Mesenchymal stem cell (in vitro differentiated cells and primary cell): Measurements from ENCODE around the gene KBTBD6. TPM values are rescaled to one million over a fixed set of nuclear protein-coding genes. Genes with fewer than 3 reads are reported as not detected.
A peak's percentile ranks its signal among the peaks of the same experiment; 100 is the strongest.

ENCODE experiments used
- DNase-seq: peaks from one replicate; pipeline ENCODE4 v3.0.0-alpha.2; 2013
- H2AFZ ChIP-seq: one replicate; pipeline ENCODE4 v1.6.1; 2013; ENCODE audit warnings: low read depth, mild to moderate bottlenecking, control low read depth, inconsistent platforms, low read length, moderate library complexity
- H2AK5ac ChIP-seq: 2 replicates; pipeline ENCODE4 v1.6.1; 2013; ENCODE audit warnings: low read length, moderate library complexity, mild to moderate bottlenecking, inconsistent platforms; ENCODE audit not compliant: severe bottlenecking
- H2BK120ac ChIP-seq: one replicate; pipeline ENCODE4 v1.6.1; 2013; ENCODE audit warnings: low read depth, mild to moderate bottlenecking, inconsistent platforms, low read length, moderate library complexity
- H2BK12ac ChIP-seq, 2 experiments: one replicate each; pipeline ENCODE4 v1.6.1; 2013; ENCODE audit warnings: inconsistent platforms in 2 of 2, low read length in 2 of 2, mild to moderate bottlenecking in 2 of 2, moderate library complexity in 2 of 2, control low read depth in 1 of 2
- H2BK15ac ChIP-seq: one replicate; pipeline ENCODE4 v1.6.1; 2013; ENCODE audit warnings: mild to moderate bottlenecking, low read depth, inconsistent platforms; ENCODE audit not compliant: poor library complexity, severe bottlenecking
- H2BK5ac ChIP-seq: 2 replicates; pipeline ENCODE4 v1.6.1; 2013; ENCODE audit warnings: low read depth, mild to moderate bottlenecking, low read length, control low read depth, inconsistent platforms; ENCODE audit not compliant: poor library complexity, severe bottlenecking
- H3K14ac ChIP-seq, 2 experiments: one replicate each; pipeline ENCODE4 v1.6.1; 2013; ENCODE audit warnings: inconsistent platforms in 2 of 2, low read length in 2 of 2, control low read depth in 1 of 2, mild to moderate bottlenecking in 1 of 2, moderate library complexity in 1 of 2
- H3K18ac ChIP-seq, 2 experiments: one replicate each; pipeline ENCODE4 v1.6.1; 2013; ENCODE audit warnings: inconsistent platforms in 2 of 2, low read length in 2 of 2, control low read depth in 1 of 2, low read depth in 1 of 2, mild to moderate bottlenecking in 1 of 2
- H3K23ac ChIP-seq, 2 experiments: one replicate each; pipeline ENCODE4 v1.6.1; 2013; ENCODE audit warnings: inconsistent platforms in 2 of 2, low read length in 2 of 2, mild to moderate bottlenecking in 2 of 2, moderate library complexity in 2 of 2, control low read depth in 1 of 2
- H3K27ac ChIP-seq: 2 replicates; pipeline ENCODE4 v1.5.1; 2013; ENCODE audit warnings: mild to moderate bottlenecking, moderate library complexity, low read length, control low read depth, inconsistent platforms; ENCODE audit not compliant: poor library complexity, severe bottlenecking
- H3K27me3 ChIP-seq, 2 experiments: 2 replicates each; pipeline versions ENCODE4 v1.6.1 to v1.7.0; 2013; ENCODE audit warnings: low read length in 2 of 2, mild to moderate bottlenecking in 2 of 2, moderate library complexity in 2 of 2, control low read depth in 1 of 2, inconsistent platforms in 1 of 2; ENCODE audit not compliant: control insufficient read depth in 1 of 2, insufficient read depth in 1 of 2
- H3K36me3 ChIP-seq, 2 experiments: 2 replicates each; pipeline versions ENCODE4 v1.6.1 to v1.7.0; 2013; ENCODE audit warnings: low read length in 2 of 2, control low read depth in 1 of 2, inconsistent platforms in 1 of 2, low read depth in 1 of 2, mild to moderate bottlenecking in 1 of 2; ENCODE audit not compliant: insufficient read depth in 2 of 2, control insufficient read depth in 1 of 2
- H3K4ac ChIP-seq, 2 experiments: one replicate each; pipeline ENCODE4 v1.6.1; 2013; ENCODE audit warnings: inconsistent platforms in 2 of 2, low read length in 2 of 2, mild to moderate bottlenecking in 2 of 2, moderate library complexity in 2 of 2, control low read depth in 1 of 2, low read depth in 1 of 2
- H3K4me1 ChIP-seq: 2 replicates; pipeline ENCODE4 v1.6.1; 2013; ENCODE audit warnings: low read depth, low read length, control low read depth; ENCODE audit not compliant: control insufficient read depth, insufficient read depth
- H3K4me2 ChIP-seq: 2 replicates; pipeline ENCODE4 v1.6.1; 2013; ENCODE audit warnings: low read length, mild to moderate bottlenecking, inconsistent platforms; ENCODE audit not compliant: poor library complexity, severe bottlenecking
- H3K4me3 ChIP-seq, 2 experiments: 2 replicates each; pipeline versions ENCODE4 v1.5.1 to v1.7.0; 2013; ENCODE audit warnings: low read length in 2 of 2, mild to moderate bottlenecking in 2 of 2, control low read depth in 1 of 2, low read depth in 1 of 2; ENCODE audit not compliant: insufficient read depth in 1 of 2
- H3K79me1 ChIP-seq: replicated peaks from 2 replicates; pipeline ENCODE4 v1.6.1; 2013; ENCODE audit warnings: mild to moderate bottlenecking, control low read depth, low read length, inconsistent platforms; ENCODE audit not compliant: poor library complexity, severe bottlenecking
- H3K9ac ChIP-seq: 2 replicates; pipeline ENCODE4 v1.7.0; 2013; ENCODE audit warnings: mild to moderate bottlenecking, low read length, moderate library complexity
- H3K9me3 ChIP-seq: 2 replicates; pipeline ENCODE4 v1.7.0; 2013; ENCODE audit warnings: mild to moderate bottlenecking, low read length; ENCODE audit not compliant: control insufficient read depth
- H4K8ac ChIP-seq: one replicate; pipeline ENCODE4 v1.6.1; 2013; ENCODE audit warnings: inconsistent platforms, mild to moderate bottlenecking, low read length, moderate library complexity
- H4K91ac ChIP-seq: one replicate; pipeline ENCODE4 v1.6.1; 2013; ENCODE audit warnings: mild to moderate bottlenecking, low read length, inconsistent platforms
- WGBS: methylation state at CpG from one replicate; pipeline ENCODE4 v1.1.7; 2013; ENCODE audit warnings: mixed read lengths; 5-methylcytosine and 5-hydroxymethylcytosine counted together
- polyA plus RNA-seq, 2 experiments: library from polyadenylated mRNA; stranded (reverse); fragments of 200-250 nt; gene quantifications; one replicate each; pipeline ENCODE4 v1.2.3, GENCODE V29; 2013

Gene KBTBD6
- 3.5 TPM for polyA plus RNA-seq (2013, experiment 1 of 2)
- polyA plus RNA-seq (2013, experiment 2 of 2) = 3.6 TPM

GRCh38 chr13:41132512-41133152, at the start of gene KBTBD6:
Gene KBTBD6, minus strand, starts transcription at chr13:41132802. Its CDS starts 291 bp downstream, at chr13:41132511.
- Histone ChIP-seq H3K27me3 (no peaks in the 10 kb centered on the region), H3K23ac (no peak within 1 kb of the TSS), H3K4me1 (peaks cover 12% of the 10 kb centered on the region), H3K27ac (peak within 1 kb of the TSS; percentile 76), H4K91ac (peak within 1 kb of the TSS; percentile 1), H2BK5ac (no peak within 1 kb of the TSS), H2BK15ac (peak within 1 kb of the TSS; percentile 12), H3K4me2 (peak within 1 kb of the TSS; percentile 73), H2BK12ac (peak within 1 kb of the TSS in 1 of 2 experiments; percentile 25), H4K8ac (peak within 1 kb of the TSS; percentile 94), H3K79me1 (peaks cover 11% of the 10 kb centered on the region), H2AFZ (peak within 1 kb of the TSS; percentile 6), H3K9me3 (no peaks in the 10 kb centered on the region), H3K4me3 (peak within 1 kb of the TSS; percentile 67 to 89), H2AK5ac (no peak within 1 kb of the TSS), H3K36me3 (no peaks in the 10 kb centered on the region), H3K9ac (peak within 1 kb of the TSS; percentile 95), H2BK120ac (no peak within 1 kb of the TSS), H3K18ac (peak within 1 kb of the TSS; percentile 37 to 92), H3K4ac (peak within 1 kb of the TSS; percentile 19 to 66), H3K14ac (peak within 1 kb of the TSS in 1 of 2 experiments; percentile 69)
- DNase-seq = peak; percentile 100
- WGBS = under 1% methylated on average over 45 of the region's 45 CpGs

- Histone ChIP-seq H3K79me1 (no peaks in the 10 kb centered on the region), H3K9me3 (no peaks in the 10 kb centered on the region), H3K14ac (no peak overlapping the region), H3K23ac (no peak overlapping the region), H2AFZ (no peak overlapping the region), H3K4ac (no peak overlapping the region), H2BK15ac (no peak overlapping the region), H4K91ac (no peak overlapping the region), H3K4me1 (no peaks in the 10 kb centered on the region), H3K9ac (no peak overlapping the region), H2BK120ac (no peak overlapping the region), H2BK12ac (no peak overlapping the region), H3K4me2 (no peak overlapping the region), H3K27ac (no peak overlapping the region), H3K27me3 (no peaks in the 10 kb centered on the region), H3K36me3 (no peaks in the 10 kb centered on the region), H4K8ac (no peak overlapping the region), H2AK5ac (no peak overlapping the region), H2BK5ac (no peak overlapping the region), H3K18ac (no peak overlapping the region), H3K4me3 (no peak overlapping the region)
- no peak for DNase-seq
Observed at GRCh38 chr13:41182231-41182630, 49.6 kb upstream of the KBTBD6 start.

GRCh38 chr13:41179593-41180250, 47.1 kb upstream of the KBTBD6 start:
- no peak overlapping the region for H3K27ac ChIP-seq
- no peak overlapping the region for H4K91ac ChIP-seq
- H4K8ac ChIP-seq = no peak overlapping the region
- no peaks in the 10 kb centered on the region for H3K27me3 ChIP-seq
- no peak overlapping the region for H3K18ac ChIP-seq
- no peaks in the 10 kb centered on the region for H3K79me1 ChIP-seq
- H3K36me3 ChIP-seq = no peaks in the 10 kb centered on the region
- no peak overlapping the region for H3K4me2 ChIP-seq
- H3K9me3 ChIP-seq = peaks cover 5% of the 10 kb centered on the region
- DNase-seq = peak; percentile 6
- H2AK5ac ChIP-seq = no peak overlapping the region
- no peak overlapping the region for H3K14ac ChIP-seq
- H3K9ac ChIP-seq = peak overlapping the region; percentile 38
- peak overlapping the region in 1 of 2 experiments; percentile 27 for H3K4me3 ChIP-seq
- no peak overlapping the region for H2BK12ac ChIP-seq
- no peak overlapping the region for H3K23ac ChIP-seq
- no peak overlapping the region for H2AFZ ChIP-seq
- no peak overlapping the region for H2BK120ac ChIP-seq
- H3K4ac ChIP-seq = no peak overlapping the region
- 100% methylated on average over 2 of the region's 4 CpGs for WGBS
- H2BK5ac ChIP-seq = no peak overlapping the region
- H2BK15ac ChIP-seq = no peak overlapping the region
- no peaks in the 10 kb centered on the region for H3K4me1 ChIP-seq

GRCh38 chr13:41178040-41178439, 45.4 kb upstream of the KBTBD6 start:
- Histone ChIP-seq H2BK120ac (no peak overlapping the region), H3K23ac (no peak overlapping the region), H3K4me2 (no peak overlapping the region), H2BK5ac (no peak overlapping the region), H3K18ac (no peak overlapping the region), H3K36me3 (no peaks in the 10 kb centered on the region), H2AFZ (no peak overlapping the region), H3K9ac (peak overlapping the region; percentile 66), H4K91ac (no peak overlapping the region), H3K4me3 (no peak overlapping the region), H3K79me1 (no peaks in the 10 kb centered on the region), H2AK5ac (no peak overlapping the region), H4K8ac (no peak overlapping the region), H3K27ac (no peak overlapping the region), H3K4me1 (no peaks in the 10 kb centered on the region), H3K27me3 (no peaks in the 10 kb centered on the region), H3K4ac (no peak overlapping the region), H2BK12ac (no peak overlapping the region), H3K14ac (no peak overlapping the region), H3K9me3 (peaks cover 9% of the 10 kb centered on the region), H2BK15ac (no peak overlapping the region)
- DNase-seq = peak; percentile 58
- 89% methylated on average over 6 of the region's 7 CpGs for WGBS
